ENCODE measurements around the gene TBCD.
"Not testable (repeated sequence)": the region's sequence is repeated elsewhere in the genome, so short reads cannot be mapped to it uniquely, and the experiment has no call there.

The TBCD gene

DNA sequence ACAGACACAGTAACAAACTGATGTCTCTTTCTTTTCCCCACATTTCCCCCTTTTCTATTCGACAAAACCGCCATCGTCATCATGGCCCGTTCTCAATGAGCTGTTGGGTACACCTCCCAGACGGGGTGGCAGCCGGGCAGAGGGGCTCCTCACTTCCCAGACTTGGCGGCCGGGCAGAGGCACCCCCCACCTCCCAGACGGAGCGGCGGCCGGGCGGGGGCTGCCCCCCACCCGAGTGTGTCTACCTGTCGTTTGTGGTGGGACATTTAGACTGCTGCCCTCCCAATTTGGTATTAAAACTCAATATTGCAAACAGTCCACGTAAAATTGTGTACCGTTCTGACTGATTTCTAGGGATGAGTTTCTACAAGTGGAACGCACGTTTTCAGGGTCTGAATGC, 22.6 kb downstream of the TBCD start:
- not testable (repeated sequence) for H3K9me3 Mint-ChIP-seq, H3K27me3 Mint-ChIP-seq, H3K27ac Mint-ChIP-seq, H3K4me3 Mint-ChIP-seq
- Mint-ChIP-seq H3K4me1 (ENCODE audit: low read depth) (peaks cover 26% of the 10 kb centered on the region), H3K36me3 (ENCODE audit: low read depth) (peaks cover 34% of the 10 kb centered on the region)

DNA sequence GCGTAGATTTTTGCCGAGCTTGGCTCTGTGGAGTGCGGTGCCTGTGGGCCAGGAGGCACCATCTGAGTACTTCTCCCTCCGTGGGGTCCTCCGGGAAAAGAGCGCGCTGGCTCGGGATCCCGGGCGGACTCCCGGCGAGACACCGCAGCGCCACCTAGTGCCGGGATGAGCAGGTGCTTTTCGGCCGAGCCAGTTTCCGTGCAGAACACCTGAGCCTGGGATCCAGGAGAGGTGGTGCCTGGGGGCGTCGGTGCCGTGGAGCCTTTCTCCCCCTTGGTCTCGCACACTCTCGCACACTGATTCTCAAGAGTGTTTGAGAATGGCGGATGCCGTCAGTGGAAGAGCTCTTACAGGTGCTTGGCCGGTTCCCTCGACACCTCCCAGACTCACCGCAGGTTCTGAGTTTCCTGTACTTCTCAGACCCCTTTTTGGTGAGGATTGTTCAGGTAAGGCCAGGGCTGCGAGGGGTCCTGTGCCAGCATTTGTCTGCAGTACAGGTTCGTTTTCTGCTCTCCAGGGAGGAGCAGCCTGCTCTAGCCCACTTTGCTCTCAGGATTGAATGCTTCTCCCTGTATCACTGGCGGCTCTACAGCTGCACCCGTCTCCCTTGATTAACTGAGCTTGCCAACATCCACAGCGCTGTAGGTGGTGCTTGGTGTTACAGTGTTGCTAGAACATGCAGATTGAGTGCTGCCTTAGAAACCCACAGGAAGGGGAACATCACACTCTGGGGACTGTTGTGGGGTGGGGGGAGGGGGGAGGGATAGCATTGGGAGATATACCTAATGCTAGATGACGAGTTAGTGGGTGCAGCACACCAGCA, 23.3 kb downstream of the TBCD start:
- Mint-ChIP-seq H3K4me1 (ENCODE audit: low read depth) (peaks cover 26% of the 10 kb centered on the region), H3K36me3 (ENCODE audit: low read depth) (peaks cover 28% of the 10 kb centered on the region), H3K27ac (no peak overlapping the region), H3K27me3 (no peaks in the 10 kb centered on the region), H3K9me3 (no peaks in the 10 kb centered on the region), H3K4me3 (no peak overlapping the region)

DNA sequence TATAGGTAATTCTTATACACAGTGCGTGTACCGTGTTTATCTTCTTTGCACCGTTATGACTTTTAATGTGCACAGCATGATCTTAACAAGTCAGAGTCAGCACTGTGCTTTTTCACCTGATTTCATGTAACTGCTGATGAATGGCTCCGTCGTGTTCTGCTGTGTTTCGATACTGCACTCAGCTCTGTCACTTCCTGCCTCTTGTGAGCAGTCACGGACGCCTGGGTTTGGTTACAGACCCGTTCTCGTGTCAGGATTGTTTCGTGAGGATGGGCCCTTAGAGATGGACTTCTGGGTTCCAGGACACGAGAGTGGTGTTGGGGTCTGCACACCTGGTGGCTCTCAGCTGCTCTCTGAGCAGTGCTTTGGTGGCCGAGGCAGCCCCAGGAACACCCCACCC, 24.6 kb downstream of the TBCD start:
- Mint-ChIP-seq H3K36me3 (ENCODE audit: low read depth) (peaks cover 23% of the 10 kb centered on the region), H3K27ac (no peak overlapping the region), H3K4me3 (no peak overlapping the region)

DNA sequence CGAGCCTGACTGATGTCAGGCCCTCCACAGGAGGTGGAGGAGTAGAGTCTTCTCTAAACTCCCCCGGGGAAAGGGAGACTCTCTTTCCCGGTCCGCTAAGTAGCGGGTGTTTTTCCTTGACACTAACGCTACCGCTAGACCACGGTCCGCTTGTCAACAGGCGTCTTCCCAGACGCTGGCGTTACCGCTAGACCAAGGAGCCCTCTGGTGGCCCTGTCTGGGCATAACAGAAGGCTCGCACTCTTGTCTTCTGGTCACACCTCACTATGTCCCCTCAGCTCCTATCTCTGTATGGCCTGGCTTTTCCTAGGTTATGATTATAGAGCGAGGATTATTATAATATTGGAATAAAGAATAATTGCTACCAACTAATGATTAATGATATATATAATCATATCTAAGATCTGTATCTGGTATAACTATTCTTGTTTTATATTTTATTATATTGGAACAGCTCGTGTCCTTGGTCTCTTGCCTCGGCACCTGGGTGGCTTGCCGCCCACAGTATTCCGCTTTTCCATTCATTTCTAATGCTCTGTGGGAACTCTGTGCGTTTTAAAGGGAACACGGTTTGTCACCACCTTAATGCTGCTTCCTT, 26.0 kb downstream of the TBCD start:
- Mint-ChIP-seq H3K4me1 (ENCODE audit: low read depth) (peaks cover 29% of the 10 kb centered on the region), H3K36me3 (ENCODE audit: low read depth) (peaks cover 21% of the 10 kb centered on the region)
- H3K27me3 Mint-ChIP-seq, H3K9me3 Mint-ChIP-seq, H3K27ac Mint-ChIP-seq, H3K4me3 Mint-ChIP-seq: not testable (repeated sequence)

More for the DNA sequence above, 24.6 kb downstream of the TBCD start:
- H3K9me3 Mint-ChIP-seq: no peaks in the 10 kb centered on the region
- peaks cover 26% of the 10 kb centered on the region for H3K4me1 Mint-ChIP-seq (ENCODE audit: low read depth)
- H3K27me3 Mint-ChIP-seq: no peaks in the 10 kb centered on the region

DNA sequence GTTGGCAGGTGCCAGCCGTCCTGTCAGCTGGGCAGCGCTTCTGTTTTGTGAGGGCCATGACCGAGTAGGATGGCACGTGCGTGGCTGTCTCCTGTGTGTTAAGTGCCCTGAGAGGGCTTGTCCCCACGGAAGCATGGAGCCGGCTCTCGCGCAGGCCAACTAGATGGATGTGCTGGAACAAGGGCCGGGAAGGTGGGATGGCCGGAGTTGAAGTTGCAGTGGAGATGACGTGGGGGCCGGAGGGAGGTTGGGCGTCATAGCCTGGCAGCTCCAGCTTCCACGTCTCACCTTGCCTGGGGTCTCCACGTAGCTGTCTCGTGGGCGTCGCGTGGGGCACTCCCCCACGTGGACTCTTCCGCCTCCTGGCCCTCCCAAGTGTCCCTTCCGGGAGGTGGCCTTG, 27.7 kb downstream of the TBCD start:
- H3K4me1 Mint-ChIP-seq (ENCODE audit: low read depth): peaks cover 34% of the 10 kb centered on the region
- no peak overlapping the region for H3K27ac Mint-ChIP-seq
- H3K36me3 Mint-ChIP-seq (ENCODE audit: low read depth): peaks cover 28% of the 10 kb centered on the region
- no peak overlapping the region for H3K4me3 Mint-ChIP-seq
- H3K9me3 Mint-ChIP-seq: no peaks in the 10 kb centered on the region
- H3K27me3 Mint-ChIP-seq: no peaks in the 10 kb centered on the region

DNA sequence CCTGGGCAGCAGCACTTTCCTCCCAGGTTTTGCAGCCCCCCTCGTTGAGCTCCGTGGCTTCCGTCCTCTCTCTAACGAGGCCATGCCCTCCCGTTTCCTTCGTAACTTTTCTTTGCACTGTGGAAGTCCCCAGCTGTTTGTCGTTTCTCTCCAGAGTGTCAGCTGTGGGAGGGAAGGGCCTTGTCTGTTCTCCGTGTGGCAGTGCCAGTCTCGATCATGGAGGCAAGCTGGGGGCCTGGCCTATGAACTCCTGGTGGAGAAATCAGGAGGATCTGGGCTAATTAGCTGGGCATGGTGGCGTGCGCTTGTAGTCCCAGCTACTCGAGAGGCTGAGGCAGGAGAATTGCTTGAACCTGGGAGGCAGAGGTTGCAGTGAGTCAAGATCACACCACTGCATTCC, 28.3 kb downstream of the TBCD start:
- no peak overlapping the region for H3K27ac Mint-ChIP-seq
- H3K36me3 Mint-ChIP-seq (ENCODE audit: low read depth): peaks cover 28% of the 10 kb centered on the region
- H3K27me3 Mint-ChIP-seq: no peaks in the 10 kb centered on the region
- no peak overlapping the region for H3K4me3 Mint-ChIP-seq
- H3K4me1 Mint-ChIP-seq (ENCODE audit: low read depth): peaks cover 28% of the 10 kb centered on the region
- no peaks in the 10 kb centered on the region for H3K9me3 Mint-ChIP-seq

DNA sequence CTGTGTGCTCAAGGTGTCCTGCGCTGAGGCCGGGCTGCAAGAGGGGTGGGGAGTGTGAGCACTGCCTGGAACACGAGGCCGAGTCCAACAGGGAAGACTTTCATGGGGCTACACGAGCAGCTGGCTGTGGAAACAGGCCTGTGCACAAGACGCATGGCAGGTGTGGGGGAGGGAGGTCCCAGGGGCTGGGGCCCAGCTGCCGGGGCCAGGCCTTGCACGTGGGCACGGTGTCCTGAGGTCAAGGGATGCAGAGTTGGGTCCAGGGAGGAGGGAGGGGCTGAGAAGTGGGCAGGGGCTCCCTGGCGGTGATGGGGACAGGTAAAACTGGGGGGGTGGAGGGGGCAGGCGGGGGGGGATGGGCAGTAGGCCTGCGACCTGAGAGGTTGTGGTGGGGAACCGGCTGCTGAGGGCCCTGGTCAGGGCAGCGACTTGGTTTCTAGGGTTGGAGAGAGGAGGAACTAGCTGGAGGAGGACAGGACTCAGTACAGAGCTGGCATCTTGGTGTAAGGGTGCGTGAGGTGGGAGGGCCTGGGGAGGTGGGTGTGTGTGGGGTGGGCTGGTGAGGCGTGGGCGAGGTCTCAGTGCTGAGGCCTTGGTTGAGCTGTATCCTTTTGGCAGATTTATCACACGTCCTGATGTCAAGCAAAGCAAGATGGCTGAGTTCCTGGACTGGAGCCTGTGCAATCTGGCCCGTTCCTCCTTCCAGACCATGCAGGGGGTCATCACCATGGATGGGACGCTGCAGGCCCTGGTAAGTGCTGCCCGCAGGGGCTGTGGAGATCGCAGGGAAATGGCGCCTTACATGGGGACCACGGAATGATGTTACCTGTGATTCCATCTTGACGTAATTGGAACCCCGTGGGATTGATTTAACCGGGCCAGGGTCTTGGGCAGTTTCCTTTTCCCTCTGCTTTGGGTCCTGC, 29.4 kb downstream of the TBCD start:
- H3K9me3 Mint-ChIP-seq: no peaks in the 10 kb centered on the region
- H3K27me3 Mint-ChIP-seq: no peaks in the 10 kb centered on the region
- peaks cover 20% of the 10 kb centered on the region for H3K4me1 Mint-ChIP-seq (ENCODE audit: low read depth)
- H3K27ac Mint-ChIP-seq: no peak overlapping the region
- H3K4me3 Mint-ChIP-seq: no peak overlapping the region
- peaks cover 32% of the 10 kb centered on the region for H3K36me3 Mint-ChIP-seq (ENCODE audit: low read depth)

DNA sequence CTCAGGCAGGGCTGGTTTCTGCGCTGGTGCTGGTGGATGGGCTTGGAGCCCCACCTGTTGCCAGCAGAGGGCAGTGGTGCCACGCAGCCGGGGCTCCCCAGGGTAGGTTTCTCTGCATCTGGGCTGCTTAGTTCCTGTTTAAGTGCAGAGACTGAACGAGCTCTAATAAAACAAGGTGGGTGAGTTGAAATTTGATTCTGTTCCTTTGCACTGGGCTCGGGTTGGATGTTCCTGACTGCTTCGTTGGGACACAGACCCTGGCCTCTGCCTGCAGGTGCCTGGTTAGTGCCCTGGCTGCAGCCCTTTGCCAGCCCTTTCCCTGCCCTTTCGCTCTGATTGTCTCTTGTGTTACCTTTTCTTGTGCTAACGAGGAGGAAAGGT, 30.0 kb downstream of the TBCD start:
- peaks cover 16% of the 10 kb centered on the region for H3K4me1 Mint-ChIP-seq (ENCODE audit: low read depth)
- H3K27ac Mint-ChIP-seq: no peak overlapping the region
- H3K4me3 Mint-ChIP-seq: no peak overlapping the region
- peaks cover 32% of the 10 kb centered on the region for H3K36me3 Mint-ChIP-seq (ENCODE audit: low read depth)
- no peaks in the 10 kb centered on the region for H3K9me3 Mint-ChIP-seq
- no peaks in the 10 kb centered on the region for H3K27me3 Mint-ChIP-seq

DNA sequence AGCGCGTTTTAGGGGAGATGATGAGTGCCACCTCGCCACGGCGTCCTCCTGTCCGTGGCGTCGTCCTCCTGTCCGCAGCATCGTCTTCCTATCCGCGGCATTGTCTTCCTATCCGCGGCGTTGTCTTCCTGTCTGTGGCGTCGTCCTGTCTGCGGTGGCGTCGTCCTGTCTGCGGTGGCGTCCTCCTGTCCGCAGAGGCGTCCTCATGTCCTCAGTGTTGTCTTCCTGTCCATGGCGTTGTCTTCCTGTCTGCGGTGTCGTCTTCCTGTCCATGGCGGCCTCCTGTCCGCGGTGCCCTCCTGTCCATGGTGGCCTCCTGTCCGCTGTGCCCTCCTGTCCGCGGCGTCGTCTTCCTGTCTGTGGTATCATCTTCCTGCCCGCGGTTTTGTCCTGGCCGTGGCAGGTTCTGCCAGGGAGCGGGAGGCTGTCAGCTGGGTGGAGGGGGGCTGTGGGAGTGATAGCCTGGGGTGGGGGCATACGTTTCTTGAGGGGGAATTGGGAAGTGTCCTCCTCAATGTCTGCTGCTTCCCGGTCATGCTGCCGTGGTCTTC, 30.9 kb downstream of the TBCD start:
- Mint-ChIP-seq H3K36me3 (ENCODE audit: low read depth) (peaks cover 28% of the 10 kb centered on the region), H3K27me3 (no peaks in the 10 kb centered on the region), H3K27ac (peak overlapping the region; percentile 36), H3K9me3 (no peaks in the 10 kb centered on the region), H3K4me3 (no peak overlapping the region), H3K4me1 (ENCODE audit: low read depth) (peaks cover 16% of the 10 kb centered on the region)

DNA sequence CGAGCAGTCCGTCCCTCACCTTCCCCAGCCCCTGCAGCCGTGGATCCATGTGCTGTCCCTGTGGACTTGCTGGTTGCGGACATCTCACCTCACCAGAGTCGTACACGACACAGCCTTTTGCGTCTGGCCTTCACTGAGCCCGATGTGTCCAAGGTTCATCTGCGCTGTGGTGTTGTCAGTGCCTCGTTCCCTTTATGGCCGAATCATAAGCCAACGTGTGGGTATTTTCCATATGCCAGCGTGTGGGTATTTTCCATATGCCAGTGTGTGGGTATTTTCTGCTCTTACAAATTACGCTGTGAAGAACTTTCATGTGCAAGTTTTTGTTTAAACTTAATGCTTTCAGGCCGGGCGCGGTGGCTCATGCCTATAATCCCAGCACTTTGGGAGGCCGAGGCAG, 31.6 kb downstream of the TBCD start:
- no peaks in the 10 kb centered on the region for H3K9me3 Mint-ChIP-seq

DNA sequence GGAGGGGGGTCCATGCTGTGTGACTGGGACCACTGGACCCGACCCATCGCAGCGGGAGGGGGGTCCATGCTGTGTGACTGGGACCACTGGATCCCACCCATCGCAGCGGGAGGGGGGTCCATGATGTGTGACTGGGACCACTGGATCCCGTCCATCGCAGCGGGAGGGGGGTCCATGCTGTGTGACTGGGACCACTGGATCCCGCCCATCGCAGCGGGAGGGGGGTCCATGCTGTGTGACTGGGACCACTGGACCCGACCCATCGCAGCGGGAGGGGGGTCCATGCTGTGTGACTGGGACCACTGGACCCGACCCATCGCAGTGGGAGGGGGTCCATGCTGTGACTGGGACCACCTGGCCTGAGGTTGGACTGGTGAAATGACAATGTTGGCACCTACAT, 33.7 kb downstream of the TBCD start:
- H3K4me3 Mint-ChIP-seq, H3K27me3 Mint-ChIP-seq, H3K27ac Mint-ChIP-seq, H3K9me3 Mint-ChIP-seq: not testable (repeated sequence)
- Mint-ChIP-seq H3K4me1 (ENCODE audit: low read depth) (peaks cover 16% of the 10 kb centered on the region), H3K36me3 (ENCODE audit: low read depth) (peaks cover 29% of the 10 kb centered on the region)

More for the DNA sequence above, 31.6 kb downstream of the TBCD start:
- H3K27me3 Mint-ChIP-seq: no peaks in the 10 kb centered on the region
- no peak overlapping the region for H3K4me3 Mint-ChIP-seq
- H3K27ac Mint-ChIP-seq: no peak overlapping the region
- peaks cover 29% of the 10 kb centered on the region for H3K36me3 Mint-ChIP-seq (ENCODE audit: low read depth)
- H3K4me1 Mint-ChIP-seq (ENCODE audit: low read depth): peaks cover 16% of the 10 kb centered on the region

DNA sequence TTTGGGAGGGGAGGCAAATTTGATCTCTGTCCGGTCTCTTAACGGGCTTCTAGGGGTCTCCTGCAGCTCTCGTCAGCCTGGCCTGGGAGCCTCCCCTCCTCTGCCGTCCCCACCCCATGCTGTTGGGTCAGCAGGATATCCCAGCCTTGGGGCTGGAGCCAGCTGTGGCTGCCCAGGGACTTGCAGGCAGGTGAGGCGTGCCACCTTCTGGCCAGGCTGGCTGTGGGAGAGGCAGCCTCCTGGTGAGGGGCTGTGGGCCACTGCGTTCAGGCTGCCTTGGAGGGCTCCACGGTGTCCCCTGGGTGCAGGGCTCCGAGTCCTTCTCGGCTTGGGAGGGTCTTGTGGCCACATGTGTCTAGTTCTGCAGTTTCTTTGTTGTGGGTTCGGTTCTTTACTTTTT, 34.6 kb downstream of the TBCD start:
- no peak overlapping the region for H3K4me3 Mint-ChIP-seq
- H3K27ac Mint-ChIP-seq: no peak overlapping the region
- H3K4me1 Mint-ChIP-seq (ENCODE audit: low read depth): peaks cover 16% of the 10 kb centered on the region
- no peaks in the 10 kb centered on the region for H3K27me3 Mint-ChIP-seq
- no peaks in the 10 kb centered on the region for H3K9me3 Mint-ChIP-seq
- H3K36me3 Mint-ChIP-seq (ENCODE audit: low read depth): peaks cover 32% of the 10 kb centered on the region

DNA sequence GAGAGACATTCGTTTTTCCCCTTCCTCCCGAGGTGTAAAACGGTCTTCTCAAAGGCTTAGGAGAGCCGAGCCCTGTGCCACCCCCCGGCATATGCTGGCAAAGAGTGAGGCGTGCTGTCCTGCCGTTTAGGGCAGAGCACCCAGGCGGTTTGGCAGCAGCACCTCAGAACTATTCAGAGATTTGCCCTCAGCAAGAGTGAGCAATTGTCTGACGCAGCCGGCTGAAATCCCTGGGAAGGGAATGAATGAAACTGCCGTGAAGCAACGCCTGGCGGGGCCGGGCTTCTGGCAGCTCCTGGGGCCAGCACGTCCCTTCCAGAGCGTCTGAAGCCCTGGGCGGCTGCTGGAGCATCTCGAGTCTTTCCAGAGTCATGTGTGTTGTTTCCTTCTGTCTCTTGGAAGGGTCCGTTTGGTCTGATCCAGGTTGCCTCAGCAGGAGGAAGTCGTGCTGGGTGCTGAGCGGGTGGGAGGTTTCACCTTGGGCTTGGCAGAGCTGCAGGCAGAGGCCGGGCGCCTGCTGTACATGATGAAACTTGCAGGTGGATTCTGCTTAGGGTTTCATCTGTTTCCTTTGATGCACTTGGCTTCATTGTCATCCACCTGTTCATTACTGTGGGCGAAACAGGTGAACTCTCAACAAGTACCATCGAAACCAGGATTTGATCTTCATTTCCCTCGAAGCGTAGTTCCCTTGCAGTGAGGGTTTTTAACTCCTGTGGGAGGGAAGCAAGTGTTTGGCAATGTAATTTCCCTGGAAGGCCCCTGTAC, 35.4 kb downstream of the TBCD start:
- Mint-ChIP-seq H3K27ac (no peak overlapping the region), H3K27me3 (no peaks in the 10 kb centered on the region), H3K36me3 (ENCODE audit: low read depth) (peaks cover 31% of the 10 kb centered on the region), H3K4me3 (no peak overlapping the region), H3K4me1 (ENCODE audit: low read depth) (peaks cover 10% of the 10 kb centered on the region), H3K9me3 (no peaks in the 10 kb centered on the region)

DNA sequence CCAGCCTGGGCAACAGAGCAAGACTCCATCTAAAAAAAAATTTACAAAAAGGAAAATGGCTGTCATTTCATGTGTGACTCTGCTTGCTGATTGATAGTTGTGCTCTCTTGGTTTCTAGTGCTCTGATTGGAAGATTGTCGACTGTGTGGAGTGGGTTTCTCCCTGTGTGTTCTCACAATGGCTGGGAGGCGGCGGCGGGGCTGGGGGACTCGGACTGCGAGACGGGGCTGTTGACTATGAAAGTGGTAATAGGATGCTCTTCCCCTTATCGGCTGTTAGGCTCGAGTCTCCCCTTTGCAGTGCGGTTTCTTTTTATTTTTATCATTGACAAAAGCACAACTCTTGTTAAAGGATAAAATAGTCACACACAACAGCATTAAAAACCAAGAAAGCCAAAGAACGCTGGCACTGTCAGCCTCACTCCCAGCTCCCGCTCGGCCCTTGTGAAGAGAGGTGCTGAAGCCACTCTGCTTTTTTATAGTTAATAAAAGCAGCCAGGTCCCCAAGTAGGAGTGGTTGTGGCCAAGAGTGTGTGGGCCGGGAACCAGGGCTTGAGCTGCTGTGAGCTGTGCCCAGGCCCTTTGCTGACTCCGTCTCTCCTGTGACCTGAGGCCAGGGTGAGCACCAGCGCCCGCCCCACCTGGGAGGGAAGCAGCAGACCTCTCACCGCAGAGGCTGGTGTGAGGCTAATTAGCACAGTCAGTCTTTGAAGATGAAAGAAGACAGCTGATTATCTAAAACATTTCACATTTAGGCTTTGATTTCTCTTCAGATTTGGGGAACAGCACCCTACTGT, 36.5 kb downstream of the TBCD start:
- no peaks in the 10 kb centered on the region for H3K9me3 Mint-ChIP-seq
- H3K4me3 Mint-ChIP-seq: no peak overlapping the region
- no peaks in the 10 kb centered on the region for H3K27me3 Mint-ChIP-seq
- H3K27ac Mint-ChIP-seq: no peak overlapping the region
- peaks cover 1% of the 10 kb centered on the region for H3K4me1 Mint-ChIP-seq (ENCODE audit: low read depth)
- peaks cover 25% of the 10 kb centered on the region for H3K36me3 Mint-ChIP-seq (ENCODE audit: low read depth)
